ENCODE results near the gene RAD50.

RAD50 gene

GRCh38 chr5:132595624-132596023 lies 38.8 kb downstream of the RAD50 start:
- no peak for TF ChIP-seq TAF1 (IDR thresholded peaks at IDR 0.05; ENCODE audit: borderline replicate concordance, insufficient read depth, low read length)
- no peak for TF ChIP-seq FOXP2 (optimal IDR thresholded peaks at IDR 0.05; ENCODE audit: borderline replicate concordance, extremely low read depth, extremely low read length, insufficient read depth)
- TF ChIP-seq REST (IDR thresholded peaks at IDR 0.05; ENCODE audit: insufficient read depth in 1 of 2, low read depth in 2 of 2, low read length in 2 of 2) = no peak
- no peak for TF ChIP-seq POLR2AphosphoS5 (IDR thresholded peaks at IDR 0.05; ENCODE audit: low read depth, low read length)
- TF ChIP-seq SIN3A (IDR thresholded peaks at IDR 0.05; ENCODE audit: borderline replicate concordance, insufficient read depth, low read length) = no peak

- no peak for TF ChIP-seq FOXP2 (optimal IDR thresholded peaks at IDR 0.05; ENCODE audit: borderline replicate concordance, extremely low read depth, extremely low read length, insufficient read depth)
- TF ChIP-seq REST (IDR thresholded peaks at IDR 0.05; ENCODE audit: insufficient read depth in 1 of 2, low read depth in 2 of 2, low read length in 2 of 2) = no peak
- TF ChIP-seq TAF1 (IDR thresholded peaks at IDR 0.05; ENCODE audit: borderline replicate concordance, insufficient read depth, low read length) = no peak
- no peak for TF ChIP-seq POLR2AphosphoS5 (IDR thresholded peaks at IDR 0.05; ENCODE audit: low read depth, low read length)
- no peak for TF ChIP-seq SIN3A (IDR thresholded peaks at IDR 0.05; ENCODE audit: borderline replicate concordance, insufficient read depth, low read length)
These were observed 44.4 kb downstream of the RAD50 start for GRCh38 chr5:132601071-132601728.

- no peak for TF ChIP-seq FOXP2 (optimal IDR thresholded peaks at IDR 0.05; ENCODE audit: borderline replicate concordance, extremely low read depth, extremely low read length, insufficient read depth)
- TF ChIP-seq TAF1 (IDR thresholded peaks at IDR 0.05; ENCODE audit: borderline replicate concordance, insufficient read depth, low read length) = no peak
- no peak for TF ChIP-seq POLR2AphosphoS5 (IDR thresholded peaks at IDR 0.05; ENCODE audit: low read depth, low read length)
These were observed 50.3 kb downstream of the RAD50 start for GRCh38 chr5:132607095-132607494.

GRCh38 chr5:132608107-132608506 lies 51.3 kb downstream of the RAD50 start:
- no peak for TF ChIP-seq SIN3A (IDR thresholded peaks at IDR 0.05; ENCODE audit: borderline replicate concordance, insufficient read depth, low read length)
- TF ChIP-seq POLR2AphosphoS5 (IDR thresholded peaks at IDR 0.05; ENCODE audit: low read depth, low read length) = no peak
- no peak for TF ChIP-seq TAF1 (IDR thresholded peaks at IDR 0.05; ENCODE audit: borderline replicate concordance, insufficient read depth, low read length)
- no peak for TF ChIP-seq FOXP2 (optimal IDR thresholded peaks at IDR 0.05; ENCODE audit: borderline replicate concordance, extremely low read depth, extremely low read length, insufficient read depth)
- TF ChIP-seq REST (IDR thresholded peaks at IDR 0.05; ENCODE audit: insufficient read depth in 1 of 2, low read depth in 2 of 2, low read length in 2 of 2) = no peak

GRCh38 chr5:132611965-132612364 lies 55.2 kb downstream of the RAD50 start:
- no peak for TF ChIP-seq POLR2AphosphoS5 (IDR thresholded peaks at IDR 0.05; ENCODE audit: low read depth, low read length)
- no peak for TF ChIP-seq FOXP2 (optimal IDR thresholded peaks at IDR 0.05; ENCODE audit: borderline replicate concordance, extremely low read depth, extremely low read length, insufficient read depth)
- no peak for TF ChIP-seq SIN3A (IDR thresholded peaks at IDR 0.05; ENCODE audit: borderline replicate concordance, insufficient read depth, low read length)
- no peak for TF ChIP-seq REST (IDR thresholded peaks at IDR 0.05; ENCODE audit: insufficient read depth in 1 of 2, low read depth in 2 of 2, low read length in 2 of 2)
- no peak for TF ChIP-seq TAF1 (IDR thresholded peaks at IDR 0.05; ENCODE audit: borderline replicate concordance, insufficient read depth, low read length)

Data from PFSK-1 (cell line).